T47D (cell line): ENCODE data around the gene PDE1A.
A peak's percentile ranks its signal among the peaks of the same experiment; 100 is the strongest.
"Not testable (repeated sequence)": the region's sequence is repeated elsewhere in the genome, so short reads cannot be mapped to it uniquely, and the experiment has no call there.

Source experiments
- DNase-seq, 2 experiments: peaks; one replicate each; pipeline versions ENCODE4 v3.0.0 to v3.0.0-alpha.2; 2011 to 2012; ENCODE audit warnings: low read depth in 1 of 2, low spot score in 1 of 2
- JUND ChIP-seq: IDR thresholded peaks from 2 replicates; pipeline ENCODE4 v1.6.1; 2012; ENCODE audit warnings: low read depth
- in situ Hi-C: cut with HindIII; loops from 2 replicates; pipeline ENCODE4 v1.10.0; 2016; ENCODE audit warnings: low sequenced_read_pairs, low pct_unique_long_range_greater_than_20kb

Gene PDE1A

DNA sequence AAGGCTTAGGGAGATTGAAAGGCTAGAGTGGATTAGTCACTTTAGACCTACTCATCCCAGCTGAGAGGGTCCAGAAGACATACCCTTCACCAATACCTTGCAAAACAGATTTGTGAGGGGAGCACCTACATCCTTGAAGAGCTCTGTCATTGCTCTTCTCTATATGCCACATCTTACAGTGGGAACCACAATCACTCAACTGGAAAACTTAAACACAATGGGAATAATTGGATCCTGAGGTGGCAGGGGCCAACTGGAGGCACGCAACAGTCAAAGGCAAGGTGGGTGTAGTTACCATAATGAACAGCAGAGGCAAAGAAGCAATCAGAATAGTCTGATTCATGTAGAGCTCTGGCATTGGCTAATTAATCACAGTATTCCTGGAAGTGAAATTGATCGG is 35.4 kb downstream of the PDE1A start:
- TF ChIP-seq JUND = no peak
- in situ Hi-C loops = no loop called here
- DNase-seq = no peak

DNA sequence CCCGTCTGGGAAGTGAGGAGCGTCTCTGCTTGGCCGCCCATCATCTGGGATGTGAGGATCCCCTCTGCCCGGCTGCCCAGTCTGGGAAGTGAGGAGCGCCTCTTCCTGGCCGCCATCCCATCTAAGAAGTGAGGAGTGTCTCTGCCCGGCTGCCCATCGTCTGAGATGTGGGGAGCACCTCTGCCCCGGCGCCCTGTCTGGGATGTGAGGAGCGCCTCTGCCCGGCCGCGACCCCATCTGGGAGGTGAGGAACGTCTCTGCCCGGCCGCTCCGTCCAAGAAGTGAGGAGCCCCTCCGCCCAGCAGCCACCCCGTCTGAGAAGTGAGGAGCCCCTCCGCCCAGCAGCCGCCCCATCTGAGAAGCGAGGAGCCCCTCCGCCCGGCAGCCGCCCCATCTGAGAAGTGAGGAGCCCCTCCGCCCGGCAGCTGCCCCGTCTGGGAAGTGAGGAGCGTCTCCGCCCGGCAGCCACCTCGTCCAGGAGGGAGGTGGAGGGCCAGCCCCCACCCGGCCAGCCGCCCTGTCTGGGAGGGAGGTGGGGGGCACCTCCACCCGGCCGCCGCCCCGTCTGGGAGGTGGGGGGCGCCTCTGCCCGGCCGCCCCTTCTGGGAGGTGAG is 40.5 kb downstream of the PDE1A start:
- in situ Hi-C loops, DNase-seq: not testable (repeated sequence)

DNA sequence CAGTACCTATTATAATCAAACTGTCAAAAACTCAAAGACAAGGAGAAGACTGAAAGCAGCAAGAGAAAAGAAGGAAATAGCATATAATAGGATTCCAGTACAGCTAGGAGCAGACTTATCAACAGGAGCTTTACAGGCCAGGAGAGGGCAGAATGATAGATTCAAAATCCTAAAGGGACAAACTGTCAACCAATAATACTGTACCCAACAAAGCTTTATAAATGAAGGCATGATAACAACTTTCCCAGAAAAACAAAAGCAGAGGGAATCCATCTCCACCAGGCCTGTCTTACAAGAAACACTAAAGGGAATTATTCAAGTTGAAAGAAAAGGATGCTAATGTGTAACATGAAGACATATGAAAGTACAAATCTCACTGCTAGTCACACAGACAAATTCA is 42.0 kb downstream of the PDE1A start:
- in situ Hi-C loops = no loop called here
- no peak for TF ChIP-seq JUND
- DNase-seq = no peak

DNA sequence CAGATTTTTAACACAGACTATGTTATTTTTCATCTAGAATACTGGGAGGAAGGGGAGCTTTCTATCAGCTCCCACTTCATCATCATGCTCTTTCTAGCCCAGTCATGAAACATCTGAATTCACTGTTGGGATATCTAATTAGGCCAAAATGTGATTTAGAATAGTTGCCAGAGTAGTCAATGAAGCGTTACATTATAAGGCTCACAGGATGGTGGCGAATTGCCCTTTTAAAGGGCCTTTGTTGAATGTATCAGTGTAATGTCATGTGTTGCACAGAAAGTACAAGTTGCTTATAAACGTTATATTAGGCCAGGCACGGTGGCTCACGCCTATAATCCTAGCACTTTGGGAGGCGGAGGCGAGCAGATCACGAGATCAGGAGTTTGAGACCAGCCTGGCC is 45.6 kb downstream of the PDE1A start:
- TF ChIP-seq JUND = no peak
- in situ Hi-C loops = no loop called here

DNA sequence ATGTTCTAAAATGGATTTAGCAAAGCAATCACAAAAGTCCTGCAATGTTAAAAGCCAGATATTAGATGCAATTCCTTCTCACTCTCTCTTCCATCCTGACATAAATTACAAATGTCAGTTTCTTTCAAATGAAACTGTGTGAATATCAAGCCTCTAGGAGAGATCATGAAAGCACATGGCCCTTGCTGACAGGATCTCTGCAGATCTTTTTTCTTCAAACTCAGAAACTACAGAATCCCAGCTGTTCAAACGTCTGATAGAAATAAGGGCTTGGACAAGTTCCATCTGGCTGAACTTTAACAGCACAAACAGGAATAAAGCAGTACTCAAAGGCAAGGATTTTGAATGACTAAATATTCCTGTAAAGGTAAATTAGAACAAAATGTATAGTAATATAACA is 47.6 kb downstream of the PDE1A start:
- TF ChIP-seq JUND = no peak
- DNase-seq = no peak

More for the DNA sequence above, 45.6 kb downstream of the PDE1A start:
- DNase-seq = no peak

DNA sequence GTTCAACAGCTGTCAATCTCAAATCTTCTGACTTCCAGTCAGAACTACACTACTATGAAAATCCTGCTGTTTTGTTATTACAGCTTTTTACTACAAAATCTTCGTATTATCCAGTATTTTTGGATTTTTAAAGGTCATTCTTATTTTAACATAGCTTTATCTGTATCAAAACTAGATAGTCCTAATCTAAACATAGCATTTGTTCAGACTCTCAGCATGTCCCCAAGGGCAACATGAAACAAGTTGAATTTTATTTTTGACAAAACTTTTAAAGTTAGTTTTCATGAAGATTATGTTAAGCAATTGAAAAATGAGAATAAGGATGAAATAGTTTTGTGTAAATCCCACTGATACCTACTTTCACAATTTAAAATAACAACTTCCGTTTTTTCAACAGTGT is 48.1 kb downstream of the PDE1A start:
- in situ Hi-C loops = no loop called here
- no peak for TF ChIP-seq JUND

More for the DNA sequence above, 47.6 kb downstream of the PDE1A start:
- in situ Hi-C loops = no loop called here

DNA sequence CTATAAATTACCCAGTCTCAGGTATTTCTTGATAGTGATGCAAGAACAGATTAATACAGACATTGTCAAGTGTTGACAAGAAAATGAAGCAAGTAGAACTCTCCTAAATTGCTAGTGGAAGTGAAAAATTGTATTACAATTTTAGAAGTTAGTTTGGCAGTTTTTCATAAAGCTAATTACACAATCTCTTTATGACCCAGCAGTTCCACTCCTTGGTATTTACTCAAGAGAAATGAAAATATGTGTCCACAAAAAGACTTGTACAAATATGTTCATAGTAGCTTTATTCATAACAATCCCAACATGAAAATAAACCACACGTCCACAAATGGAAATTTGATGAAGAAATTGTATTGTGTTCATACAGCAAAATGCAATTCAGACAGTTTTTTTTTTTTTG is 49.4 kb downstream of the PDE1A start:
- DNase-seq = peak in 1 of 2 experiments; percentile 15
- in situ Hi-C loops = no loop called here
- TF ChIP-seq JUND = no peak

More for the DNA sequence above, 48.1 kb downstream of the PDE1A start:
- DNase-seq = no peak

DNA sequence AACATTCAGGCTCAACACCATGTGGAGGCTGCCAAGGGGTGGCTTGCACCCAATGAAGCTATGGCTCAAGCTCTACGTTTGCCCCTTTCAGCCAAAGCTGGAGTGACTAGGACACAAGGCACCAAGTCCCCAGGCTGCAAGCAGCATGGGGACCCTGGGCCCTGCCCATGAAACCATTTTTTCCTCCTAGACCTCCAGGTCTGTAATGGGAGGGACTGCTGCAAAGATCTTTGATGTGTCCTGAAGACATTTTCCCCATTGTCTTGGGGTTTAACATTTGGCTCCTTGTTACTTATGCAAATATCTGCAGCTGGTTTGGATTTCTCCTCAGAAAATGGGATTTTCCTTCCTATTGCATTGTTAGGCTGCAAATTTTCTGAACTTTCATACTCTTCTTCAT is 51.0 kb downstream of the PDE1A start:
- no peak for DNase-seq
- in situ Hi-C loops = no loop called here

DNA sequence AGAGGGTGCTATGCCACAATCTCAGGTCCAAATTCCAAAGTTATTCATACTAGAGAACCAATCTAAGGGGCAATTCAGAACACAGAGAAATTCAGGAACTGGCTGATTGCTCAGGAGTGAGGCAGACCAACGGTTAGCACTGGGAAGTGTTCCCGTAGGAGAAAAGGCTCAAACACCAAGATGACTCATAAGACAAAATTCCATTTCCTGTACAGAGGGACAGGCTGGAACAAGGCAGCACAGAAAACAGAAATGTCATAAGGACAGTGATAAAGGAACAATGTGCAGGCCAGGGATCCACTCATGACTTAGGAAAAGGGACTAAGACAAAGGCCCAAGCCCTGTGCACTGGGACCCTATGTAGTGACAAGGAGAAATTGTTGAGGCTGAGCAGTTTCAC is 54.2 kb downstream of the PDE1A start:
- peak in 1 of 2 experiments; percentile 35 for DNase-seq
- TF ChIP-seq JUND = no peak
- in situ Hi-C loops = no loop called here

More for the DNA sequence above, 51.0 kb downstream of the PDE1A start:
- TF ChIP-seq JUND = no peak

DNA sequence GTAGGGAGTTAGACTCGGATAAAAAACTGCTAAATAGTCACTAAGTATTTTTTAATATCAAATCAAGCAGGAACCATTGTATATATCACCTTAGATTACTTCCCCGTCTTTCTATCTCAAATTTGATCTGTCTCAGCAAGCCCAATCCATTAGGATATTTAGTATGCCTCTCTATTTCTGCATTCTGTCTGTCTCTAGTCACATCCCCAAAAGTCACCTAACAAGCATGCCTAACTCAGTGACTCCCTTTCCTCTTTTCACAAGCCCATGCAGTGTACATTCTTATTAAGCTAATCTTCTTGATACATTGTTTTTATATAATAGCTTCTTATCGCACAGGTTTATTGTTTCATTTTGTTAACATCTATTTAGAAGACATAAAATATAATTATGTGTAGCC is 57.8 kb downstream of the PDE1A start:
- in situ Hi-C loops = no loop called here
- no peak for TF ChIP-seq JUND
- DNase-seq = no peak

DNA sequence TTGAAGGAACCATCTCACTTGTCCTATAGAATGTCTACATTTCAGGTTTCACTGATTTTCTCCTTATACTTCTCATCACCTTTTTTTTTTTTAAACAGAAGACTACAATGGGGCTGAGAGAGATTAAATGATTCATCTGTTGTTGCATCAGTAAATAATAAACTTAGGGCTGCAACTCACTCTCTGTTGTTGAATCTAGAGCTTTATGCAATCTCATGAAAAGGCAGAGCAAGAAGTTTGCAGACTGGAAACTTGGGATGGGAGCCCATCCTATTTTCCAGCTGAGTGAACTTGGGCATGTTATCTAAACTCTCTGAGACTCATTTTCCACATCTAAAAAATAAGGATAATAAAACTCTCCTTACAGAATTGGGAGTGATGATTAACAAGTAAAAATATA is 58.4 kb downstream of the PDE1A start:
- in situ Hi-C loops = no loop called here

DNA sequence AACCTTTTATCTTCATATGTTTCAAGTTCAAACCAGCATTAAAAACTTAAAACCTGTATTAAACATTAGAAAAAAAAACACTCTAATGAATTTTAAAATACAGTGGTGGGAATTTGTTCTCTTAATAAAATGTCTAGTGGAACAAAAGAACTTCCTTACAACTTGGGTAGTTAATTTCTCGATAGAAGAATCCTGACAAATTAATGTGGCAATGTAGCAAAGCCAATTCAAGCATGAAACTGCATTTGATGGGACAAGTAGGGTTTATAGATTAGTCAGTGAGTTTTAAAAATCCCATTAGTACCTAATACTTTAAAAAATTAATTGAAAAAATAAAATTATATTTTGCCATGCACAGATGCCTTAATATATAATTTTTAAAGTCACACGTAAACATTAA is 59.4 kb downstream of the PDE1A start:
- DNase-seq = no peak
- in situ Hi-C loops = no loop called here
- no peak for TF ChIP-seq JUND

More for the DNA sequence above, 58.4 kb downstream of the PDE1A start:
- TF ChIP-seq JUND = no peak
- no peak for DNase-seq

DNA sequence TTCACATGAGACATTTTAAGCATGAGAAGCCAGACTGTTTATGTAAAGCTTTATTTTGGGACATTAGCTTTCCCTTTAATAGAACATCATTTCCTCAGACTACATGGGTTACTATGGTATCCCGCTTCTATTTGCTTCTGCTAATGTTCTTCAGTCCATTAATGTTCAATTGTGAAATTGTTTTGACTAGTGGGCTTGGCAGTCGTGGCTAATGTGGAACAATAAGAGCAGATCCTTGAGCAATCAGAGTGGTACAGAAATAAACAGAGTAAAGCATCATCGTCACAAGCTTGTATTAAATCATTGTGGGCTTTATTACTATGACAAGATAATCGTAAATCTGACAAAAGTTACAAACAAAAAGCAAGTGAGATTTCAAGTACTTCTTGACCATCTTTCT is 60.2 kb downstream of the PDE1A start:
- DNase-seq = no peak
- no peak for TF ChIP-seq JUND
- in situ Hi-C loops = no loop called here

DNA sequence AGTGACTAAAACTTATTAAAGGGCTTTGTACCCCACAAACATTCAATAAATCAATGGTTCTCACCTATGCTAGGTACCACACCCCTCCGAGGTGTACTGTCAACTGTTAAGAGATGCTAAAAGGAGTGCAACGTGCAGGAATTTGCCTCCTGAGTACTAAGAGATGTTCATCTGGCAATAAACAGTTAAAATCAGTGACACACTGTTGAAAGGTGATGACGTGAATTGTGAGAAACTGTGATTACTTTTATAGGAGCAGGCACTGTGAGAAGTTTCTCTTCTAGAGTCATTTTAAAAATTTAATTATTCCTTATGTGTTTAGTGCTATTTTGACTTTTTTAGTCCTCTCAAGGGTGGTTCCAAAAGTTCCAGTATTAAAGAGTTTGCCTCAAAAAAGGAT is 61.0 kb downstream of the PDE1A start:
- in situ Hi-C loops = no loop called here

DNA sequence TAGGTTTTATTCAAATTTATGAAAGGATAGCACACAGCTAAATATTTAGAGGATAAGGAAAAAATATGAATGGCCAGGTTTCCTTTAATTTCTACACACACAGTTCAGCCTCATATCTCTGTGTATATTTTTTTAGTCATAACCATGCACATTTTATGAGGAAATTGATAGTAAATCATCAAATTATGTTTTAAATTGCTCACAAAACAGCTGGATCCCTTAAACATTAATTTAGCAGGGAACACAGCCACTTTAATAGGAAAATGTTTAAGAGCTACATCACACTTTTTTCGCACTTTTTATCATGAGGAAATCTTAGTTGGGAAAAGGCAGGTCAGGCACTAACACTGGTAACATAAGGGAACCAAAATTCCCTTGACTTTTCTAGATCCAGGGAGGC is 65.4 kb downstream of the PDE1A start:
- in situ Hi-C loops = no loop called here
- no peak for DNase-seq
- TF ChIP-seq JUND = no peak

More for the DNA sequence above, 61.0 kb downstream of the PDE1A start:
- no peak for DNase-seq
- no peak for TF ChIP-seq JUND
